Osteocyte (in vitro differentiated cells): Measurements from ENCODE around the gene GRHL3. TPM values are rescaled to one million over a fixed set of nuclear protein-coding genes. Genes with fewer than 3 reads are reported as not detected.

Source experiments
- DNase-seq: peaks from one replicate; pipeline ENCODE4 v3.0.0; 2021; ENCODE audit warnings: mixed read lengths; ENCODE audit not compliant: unreplicated experiment; ENCODE audit errors: extremely low spot score
- H3K27ac Mint-ChIP-seq: one replicate; pipeline ENCODE4 v1.8.0; 2021; ENCODE audit warnings: mild to moderate bottlenecking, mixed read lengths; ENCODE audit not compliant: unreplicated experiment
- H3K27me3 Mint-ChIP-seq: one replicate; pipeline ENCODE4 v1.8.0; 2021; ENCODE audit warnings: mixed read lengths; ENCODE audit not compliant: unreplicated experiment
- H3K36me3 Mint-ChIP-seq: one replicate; pipeline ENCODE4 v1.8.0; 2021; ENCODE audit warnings: mixed read lengths; ENCODE audit not compliant: unreplicated experiment
- H3K4me1 Mint-ChIP-seq: one replicate; pipeline ENCODE4 v1.8.0; 2021; ENCODE audit warnings: mixed read lengths; ENCODE audit not compliant: unreplicated experiment
- H3K4me3 Mint-ChIP-seq: one replicate; pipeline ENCODE4 v1.8.0; 2021; ENCODE audit warnings: mild to moderate bottlenecking, moderate library complexity, mixed read lengths; ENCODE audit not compliant: unreplicated experiment
- H3K9me3 Mint-ChIP-seq: one replicate; pipeline ENCODE4 v1.8.0; 2021; ENCODE audit warnings: mixed read lengths; ENCODE audit not compliant: unreplicated experiment
- CTCF ChIP-seq: fragments of 200-600 bp; sonication (generic); IDR thresholded peaks from 2 replicates; pipeline ENCODE4 v1.5.0; 2021; ENCODE audit warnings: antibody characterized with exemption, mild to moderate bottlenecking, moderate library complexity
- total RNA-seq: library from RNA; stranded (reverse); gene quantifications from 2 replicates; pipeline ENCODE4 v1.2.1, GENCODE V29; 2021

Gene GRHL3
- total RNA-seq, 1 donor from 2014 or later, result not detected

GRCh38 chr1:24347159-24347934 is 28.2 kb downstream of the GRHL3 start:
- TF ChIP-seq CTCF, result no peak
- Mint-ChIP-seq H3K27me3 (no peaks in the 10 kb centered on the region), H3K36me3 (no peaks in the 10 kb centered on the region), H3K4me1 (peaks cover 7% of the 10 kb centered on the region), H3K4me3 (no peak overlapping the region), H3K27ac (no peak overlapping the region), H3K9me3 (no peaks in the 10 kb centered on the region)
- no peak for DNase-seq

DNA sequence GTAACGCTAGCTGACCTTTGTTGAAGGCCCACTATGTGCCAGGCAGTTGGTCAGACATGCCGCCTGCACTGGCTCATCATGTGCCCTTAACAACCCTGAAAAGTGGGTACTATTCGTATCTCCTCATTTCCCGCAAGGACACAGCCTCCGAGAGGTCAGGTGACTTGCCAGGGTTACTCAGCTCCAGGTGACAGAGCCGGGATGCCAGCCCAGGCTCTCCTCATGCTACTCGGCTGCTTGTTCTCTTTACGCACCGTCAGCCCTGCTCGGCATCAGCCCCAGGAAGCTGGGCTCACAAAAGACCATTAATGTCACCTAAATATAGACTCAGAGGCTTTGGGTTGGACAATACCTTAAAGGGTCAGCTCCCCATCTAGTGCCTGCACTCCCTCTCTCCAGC is 29.0 kb downstream of the GRHL3 start:
- Mint-ChIP-seq H3K36me3 (no peaks in the 10 kb centered on the region), H3K4me1 (peaks cover 7% of the 10 kb centered on the region), H3K27me3 (no peaks in the 10 kb centered on the region), H3K4me3 (no peak overlapping the region), H3K9me3 (no peaks in the 10 kb centered on the region), H3K27ac (no peak overlapping the region)
- DNase-seq, result no peak
- TF ChIP-seq CTCF, result no peak

DNA sequence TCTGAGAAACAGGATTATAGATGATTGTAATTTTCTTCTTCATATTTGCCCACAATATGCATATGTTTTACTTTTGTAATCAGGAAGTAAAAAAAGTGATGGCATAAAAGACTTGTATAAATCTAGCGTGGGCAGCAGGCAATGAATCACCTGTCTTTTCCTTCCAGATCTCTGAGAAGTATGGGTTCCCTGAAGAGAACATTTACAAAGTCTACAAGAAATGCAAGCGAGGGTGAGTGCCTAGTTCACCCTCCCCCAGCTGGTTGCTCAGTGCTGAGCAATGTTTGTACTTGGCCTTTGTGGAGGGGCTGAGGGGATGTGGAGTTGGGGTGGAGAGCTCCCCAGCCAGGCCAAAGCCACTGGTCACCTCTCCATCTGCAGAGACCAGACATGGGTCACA is 30.7 kb downstream of the GRHL3 start:
- H3K27me3 Mint-ChIP-seq, result no peaks in the 10 kb centered on the region
- TF ChIP-seq CTCF, result no peak
- H3K4me3 Mint-ChIP-seq, result no peak overlapping the region
- H3K27ac Mint-ChIP-seq, result no peak overlapping the region
- H3K36me3 Mint-ChIP-seq, result no peaks in the 10 kb centered on the region
- peaks cover 7% of the 10 kb centered on the region for H3K4me1 Mint-ChIP-seq
- DNase-seq, result no peak
- no peaks in the 10 kb centered on the region for H3K9me3 Mint-ChIP-seq

- Mint-ChIP-seq H3K27me3 (no peaks in the 10 kb centered on the region), H3K27ac (no peak overlapping the region), H3K4me3 (no peak overlapping the region), H3K36me3 (no peaks in the 10 kb centered on the region), H3K9me3 (no peaks in the 10 kb centered on the region), H3K4me1 (peaks cover 7% of the 10 kb centered on the region)
- DNase-seq, result no peak
- TF ChIP-seq CTCF, result no peak
Observed at GRCh38 chr1:24351247-24351646, 32.1 kb downstream of the GRHL3 start.

DNA sequence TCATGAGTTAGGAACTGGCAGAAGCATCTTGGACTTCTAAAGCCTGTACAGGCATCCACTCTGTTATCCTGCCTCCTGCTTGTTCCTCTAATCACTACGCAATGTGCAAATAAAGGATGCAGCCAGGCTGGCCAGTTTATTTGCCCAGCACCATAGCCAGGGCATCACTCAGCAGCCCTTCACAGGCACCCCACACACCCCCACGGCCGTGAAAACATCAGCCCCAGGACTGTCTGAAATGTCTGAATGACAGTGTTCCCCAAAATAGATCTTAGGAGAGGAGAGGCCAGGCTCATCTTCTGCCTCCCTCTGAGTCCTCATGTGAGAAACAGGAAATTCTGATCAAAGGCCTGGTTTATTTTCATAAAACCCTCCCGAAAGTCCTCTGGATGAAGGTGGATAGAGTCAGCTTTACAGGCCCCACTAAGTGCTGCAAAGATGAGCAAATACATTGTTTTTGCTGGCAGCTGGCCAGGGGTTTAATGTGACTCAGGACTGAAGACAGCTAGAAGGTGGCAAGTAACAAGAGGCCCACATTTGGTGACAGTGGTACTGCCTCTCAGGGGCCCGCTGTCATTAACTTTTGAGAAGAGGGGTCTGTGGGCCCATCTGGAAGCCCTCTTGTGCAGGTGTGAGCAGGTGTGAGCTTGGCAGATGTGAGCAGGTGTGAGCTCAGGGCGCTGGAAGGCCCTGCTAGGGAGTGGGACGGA is 32.9 kb downstream of the GRHL3 start:
- Mint-ChIP-seq H3K27ac (no peak overlapping the region), H3K9me3 (no peaks in the 10 kb centered on the region), H3K36me3 (no peaks in the 10 kb centered on the region), H3K4me1 (peaks cover 7% of the 10 kb centered on the region), H3K4me3 (no peak overlapping the region), H3K27me3 (no peaks in the 10 kb centered on the region)
- TF ChIP-seq CTCF, result no peak
- DNase-seq, result no peak
